Adrenal gland (tissue), 12 donors: ENCODE results near the gene NOP9. TPM values are rescaled to one million over a fixed set of nuclear protein-coding genes. Genes with fewer than 3 reads are reported as not detected.

Source experiments
- DNase-seq, 7 donors: peaks; one replicate each; pipeline ENCODE4 v3.0.0-alpha.2; 2019 to 2020
- H3K27ac ChIP-seq, 5 donors: fragments of 200-600 bp; sonication (generic) in 4 of 5; 1 replicate in 3 of 5; 2 replicates in 2 of 5; pipeline versions ENCODE4 v1.5.1 to v1.8.0; 2016 to 2020; ENCODE audit warnings: mild to moderate bottlenecking in 1 of 5
- H3K27me3 ChIP-seq: fragments of 200-600 bp; 2 replicates; pipeline ENCODE4 v1.8.0; 2021
- H3K36me3 ChIP-seq, 2 donors: fragments of 200-600 bp; replicated peaks in 1 of 2; 1 replicate in 1 of 2; 2 replicates in 1 of 2; pipeline versions ENCODE4 v1.5.1 to v1.8.0; 2018 to 2022
- H3K4me1 ChIP-seq, 2 donors: fragments of 200-600 bp; replicated peaks in 1 of 2; 1 replicate in 1 of 2; 2 replicates in 1 of 2; pipeline versions ENCODE4 v1.5.1 to v1.8.0; 2018 to 2021
- H3K4me3 ChIP-seq, 4 donors: fragments of 200-600 bp; sonication (generic) in 3 of 4; one replicate each; pipeline ENCODE4 v1.5.1; 2016 to 2018
- H3K9me3 ChIP-seq, 3 donors: fragments of 200-600 bp; sonication (generic) in 1 of 3; replicated peaks in 1 of 3; 1 replicate in 2 of 3; 2 replicates in 1 of 3; pipeline versions ENCODE4 v1.5.1 to v1.8.0; 2016 to 2021
- POLR2A ChIP-seq, 2 donors: fragments of 450-650 bp; IDR thresholded peaks; one replicate each; pipeline ENCODE4 v1.6.1; 2017; ENCODE audit warnings: antibody characterized with exemption in 2 of 2, mild to moderate bottlenecking in 2 of 2, moderate library complexity in 1 of 2
- WGBS, 4 donors: extraction: QIAGEN DNeasy Blood & Tissue Kit in 2 of 4; methylation state at CpG; one replicate each; pipeline versions ENCODE4 v1.1.5 to v1.1.7; 2013 to 2017; 5-methylcytosine and 5-hydroxymethylcytosine counted together
- intact Hi-C, 2 donors: fragments of 100-400 bp; cut with DNase I; formaldehyde crosslinking; loops; one replicate each; pipeline versions ENCODE4 v1.14.1 to v1.15.0; 2022 to 2023
- polyA plus RNA-seq, 3 donors: library from polyadenylated mRNA; stranded (reverse); fragments of 200-250 nt in 2 of 3; fragments of 350-450 nt in 1 of 3; fragmentation: Illumina TruSeq in 1 of 3; extraction: RNeasy Lipid Tissue Mini Kit (QIAGEN cat#74804) in 1 of 3; gene quantifications; one replicate each; pipeline ENCODE4 v1.2.3, GENCODE V29; 2013 to 2014
- total RNA-seq, 9 donors: library from RNA; depleted of rRNA in 4 of 9; stranded (reverse); fragments of >200 nt in 4 of 9; fragments of 120-200 nt in 1 of 9; fragmentation: NEBNext Ultra II Directional in 1 of 9; extraction: Animal tissue kit (Norgen Biotek cat#: 25700) in 1 of 9; gene quantifications; one replicate each; pipeline versions ENCODE4 v1.1.0 to v1.2.4, GENCODE V29; 2013 to 2023
- TF ChIP-seq, protein P1 (sequence below), 6 experiments: fragments of 450-650 bp in 4 of 6; fragments of 200-600 bp in 2 of 6; sonication (generic) in 1 of 6; IDR thresholded peaks; 1 replicate in 5 of 6; 2 replicates in 1 of 6; pipeline versions ENCODE4 v1.5.1 to v1.8.0; 2016 to 2021; ENCODE audit warnings: antibody characterized with exemption in 6 of 6, mild to moderate bottlenecking in 2 of 6, moderate library complexity in 1 of 6
- donor health status: healthy with polysubstance abuse.
- donor health status: Bipolar disorder and iron deficiency.
- donor health status: DM: yes; HTN: yes; CAD: no.
- donor health status: DM: no; HTN: no; CAD: no.
- donor health status: DM: no; HTN: no; CAD: no.
- donor health status: DM: yes; HTN: yes; CAD: no.

Gene NOP9
- total and polyA plus RNA-seq, 12 donors, result 9.1 to 28.2 (median 18.2) TPM

GRCh38 chr14:24277606-24278321 lies 21.9 kb upstream of the NOP9 start:
- TF ChIP-seq, protein P1, sequence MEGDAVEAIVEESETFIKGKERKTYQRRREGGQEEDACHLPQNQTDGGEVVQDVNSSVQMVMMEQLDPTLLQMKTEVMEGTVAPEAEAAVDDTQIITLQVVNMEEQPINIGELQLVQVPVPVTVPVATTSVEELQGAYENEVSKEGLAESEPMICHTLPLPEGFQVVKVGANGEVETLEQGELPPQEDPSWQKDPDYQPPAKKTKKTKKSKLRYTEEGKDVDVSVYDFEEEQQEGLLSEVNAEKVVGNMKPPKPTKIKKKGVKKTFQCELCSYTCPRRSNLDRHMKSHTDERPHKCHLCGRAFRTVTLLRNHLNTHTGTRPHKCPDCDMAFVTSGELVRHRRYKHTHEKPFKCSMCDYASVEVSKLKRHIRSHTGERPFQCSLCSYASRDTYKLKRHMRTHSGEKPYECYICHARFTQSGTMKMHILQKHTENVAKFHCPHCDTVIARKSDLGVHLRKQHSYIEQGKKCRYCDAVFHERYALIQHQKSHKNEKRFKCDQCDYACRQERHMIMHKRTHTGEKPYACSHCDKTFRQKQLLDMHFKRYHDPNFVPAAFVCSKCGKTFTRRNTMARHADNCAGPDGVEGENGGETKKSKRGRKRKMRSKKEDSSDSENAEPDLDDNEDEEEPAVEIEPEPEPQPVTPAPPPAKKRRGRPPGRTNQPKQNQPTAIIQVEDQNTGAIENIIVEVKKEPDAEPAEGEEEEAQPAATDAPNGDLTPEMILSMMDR (IDR thresholded peaks at IDR 0.05), result no peak
- TF ChIP-seq POLR2A (IDR thresholded peaks at IDR 0.05), result no peak
- peak in 4 of 7 donors; percentile 26 to 62 (median 44) for DNase-seq

GRCh38 chr14:24278424-24278823 lies 21.2 kb upstream of the NOP9 start:
- no peaks in the 10 kb centered on the region for H3K27me3 ChIP-seq
- WGBS, 4 donors, result 87 to 95% (median 93%) methylated on average over 5 of the region's 5 CpGs
- no peak for DNase-seq
- TF ChIP-seq, protein P1 (IDR thresholded peaks at IDR 0.05), result no peak
- TF ChIP-seq POLR2A (IDR thresholded peaks at IDR 0.05), result no peak
- no peaks in the 10 kb centered on the region for H3K9me3 ChIP-seq
- H3K4me3 ChIP-seq, result no peak overlapping the region
- no peak overlapping the region for H3K27ac ChIP-seq
- intact Hi-C loops, result no loop called here
- no peaks in the 10 kb centered on the region for H3K36me3 ChIP-seq
- H3K4me1 ChIP-seq, result peaks cover 0 to 9% of the 10 kb centered on the region in 2 donors

More at GRCh38 chr14:24277606-24278321, 21.9 kb upstream of the NOP9 start:
- no peaks in the 10 kb centered on the region for H3K36me3 ChIP-seq
- H3K4me1 ChIP-seq, result peaks cover 0 to 16% of the 10 kb centered on the region in 2 donors
- H3K9me3 ChIP-seq, result no peaks in the 10 kb centered on the region
- H3K4me3 ChIP-seq, result no peak overlapping the region
- H3K27ac ChIP-seq, result peak overlapping the region in 2 of 5 donors; percentile 26 to 42
- intact Hi-C loops, result no loop called here
- no peaks in the 10 kb centered on the region for H3K27me3 ChIP-seq
- 60 to 81% (median 76%) methylated on average over 11 of the region's 11 CpGs for WGBS, 4 donors

GRCh38 chr14:24279301-24280186 lies 20.1 kb upstream of the NOP9 start:
- Histone ChIP-seq H3K4me1 (peaks cover 0 to 5% of the 10 kb centered on the region in 2 donors), H3K27me3 (no peaks in the 10 kb centered on the region), H3K9me3 (no peaks in the 10 kb centered on the region), H3K27ac (peak overlapping the region in 1 of 5 donors; percentile 34), H3K4me3 (no peak overlapping the region), H3K36me3 (no peaks in the 10 kb centered on the region)
- 63 to 79% (median 76%) methylated on average over 7 to 11 of the region's 11 CpGs for WGBS, 4 donors
- DNase-seq, result peak in 2 of 7 donors; percentile 38 to 78
- intact Hi-C loops, result no loop called here
- TF ChIP-seq, protein P1 (IDR thresholded peaks at IDR 0.05), result no peak
- TF ChIP-seq POLR2A (IDR thresholded peaks at IDR 0.05), result no peak

GRCh38 chr14:24280797-24281460 lies 18.7 kb upstream of the NOP9 start:
- peaks cover 0 to 5% of the 10 kb centered on the region in 2 donors for H3K4me1 ChIP-seq
- no peaks in the 10 kb centered on the region for H3K27me3 ChIP-seq
- H3K4me3 ChIP-seq, result no peak overlapping the region
- no peak overlapping the region for H3K27ac ChIP-seq
- H3K36me3 ChIP-seq, result no peaks in the 10 kb centered on the region
- no peak for TF ChIP-seq POLR2A (IDR thresholded peaks at IDR 0.05)
- TF ChIP-seq, protein P1 (IDR thresholded peaks at IDR 0.05), result no peak
- no peaks in the 10 kb centered on the region for H3K9me3 ChIP-seq
- 83 to 92% (median 86%) methylated on average over 6 of the region's 6 CpGs for WGBS, 4 donors
- no peak for DNase-seq
- intact Hi-C loops, result no loop called here
